IMR-90 (cell line): ENCODE data around the gene CDRT15L2. TPM values are rescaled to one million over a fixed set of nuclear protein-coding genes. Genes with fewer than 3 reads are reported as not detected.
"Not testable (repeated sequence)": the region's sequence is repeated elsewhere in the genome, so short reads cannot be mapped to it uniquely, and the experiment has no call there.

Experiments
- ATAC-seq: fragments of 200-7000 bp; cut with Tn5 transposase; 2 replicates; pipeline ENCODE4 v1.9.1; 2020; ENCODE audit warnings: low read depth, mild to moderate bottlenecking, moderate library complexity
- BruUV-seq: library from RNA; stranded (reverse); fragments of 400-500 nt; replicated peaks from 2 replicates; lab custom pipeline; 2021; lab: Mats Ljungman, UMichigan
- CTCF ChIA-PET: fragments of 300-600 bp; formaldehyde crosslinking; extraction: SDS; loops from one replicate; lab custom pipeline; 2021; ENCODE audit warnings: antibody characterized with exemption; lab: Yijun Ruan, JAX
- POLR2A ChIA-PET: fragments of 300-600 bp; sonication (Branson Sonifier 250); formaldehyde crosslinking; loops from one replicate; lab custom pipeline; 2022; ENCODE audit warnings: antibody characterized with exemption; ENCODE audit not compliant: unreplicated experiment; lab: Charles Lee
- DNase-seq: peaks from one replicate; pipeline ENCODE4 v3.0.0; 2013
- H2AFZ ChIP-seq: replicated peaks from 2 replicates; pipeline ENCODE3; 2013; ENCODE audit warnings: low read length, mild to moderate bottlenecking; ENCODE audit not compliant: poor library complexity
- H2AK5ac ChIP-seq: 2 replicates; pipeline ENCODE4 v1.6.1; 2013; ENCODE audit warnings: low read depth, low read length, inconsistent platforms
- H2AK9ac ChIP-seq: replicated peaks from 2 replicates; pipeline ENCODE3; 2013; ENCODE audit warnings: mild to moderate bottlenecking, low read depth, low read length, moderate library complexity; ENCODE audit not compliant: poor library complexity
- H2BK120ac ChIP-seq: 2 replicates; pipeline ENCODE4 v1.6.1; 2013; ENCODE audit warnings: low read depth, low read length, inconsistent platforms
- H2BK15ac ChIP-seq: 3 replicates; pipeline ENCODE4 v1.6.1; 2013; ENCODE audit warnings: low read depth, low read length, inconsistent platforms
- H2BK20ac ChIP-seq: 2 replicates; pipeline ENCODE4 v1.6.1; 2013; ENCODE audit warnings: low read depth, mild to moderate bottlenecking, inconsistent platforms, low read length, moderate library complexity
- H2BK5ac ChIP-seq: 2 replicates; pipeline ENCODE4 v1.6.1; 2013; ENCODE audit warnings: mild to moderate bottlenecking, low read depth, low read length, inconsistent platforms; ENCODE audit not compliant: poor library complexity, severe bottlenecking
- H3K14ac ChIP-seq: replicated peaks from 2 replicates; pipeline ENCODE4 v1.6.1; 2013; ENCODE audit warnings: low read depth, low read length, inconsistent platforms
- H3K18ac ChIP-seq: 2 replicates; pipeline ENCODE4 v1.6.1; 2013; ENCODE audit warnings: low read depth, low read length, control low read depth
- H3K23ac ChIP-seq: 2 replicates; pipeline ENCODE4 v1.6.1; 2013; ENCODE audit warnings: low read depth, low read length, inconsistent platforms
- H3K27ac ChIP-seq: 2 replicates; pipeline ENCODE4 v1.5.1; 2013; ENCODE audit warnings: mild to moderate bottlenecking, control low read depth, low read length; ENCODE audit not compliant: insufficient read depth
- H3K27me3 ChIP-seq: 2 replicates; pipeline ENCODE4 v1.6.1; 2013; ENCODE audit warnings: low read length; ENCODE audit not compliant: control insufficient read depth, insufficient read depth
- H3K36me3 ChIP-seq: 2 replicates; pipeline ENCODE4 v1.6.1; 2013; ENCODE audit warnings: low read length, mixed read lengths; ENCODE audit not compliant: control insufficient read depth, insufficient read depth
- H3K4ac ChIP-seq: 2 replicates; pipeline ENCODE4 v1.6.1; 2013; ENCODE audit warnings: low read depth, low read length, inconsistent platforms
- H3K4me1 ChIP-seq: 2 replicates; pipeline ENCODE4 v1.6.1; 2013; ENCODE audit warnings: low read length, mixed read lengths; ENCODE audit not compliant: control insufficient read depth, insufficient read depth
- H3K4me2 ChIP-seq: 2 replicates; pipeline ENCODE4 v1.6.1; 2013; ENCODE audit warnings: low read depth, mild to moderate bottlenecking, control low read depth, low read length, moderate library complexity
- H3K4me3 ChIP-seq: 2 replicates; pipeline ENCODE4 v1.5.1; 2013; ENCODE audit warnings: low read depth, mild to moderate bottlenecking, control low read depth, low read length, moderate library complexity; ENCODE audit not compliant: insufficient read depth
- H3K56ac ChIP-seq: 2 replicates; pipeline ENCODE4 v1.6.1; 2013; ENCODE audit warnings: low read length, inconsistent platforms; ENCODE audit not compliant: insufficient read depth; ENCODE audit errors: extremely low read depth
- H3K79me1 ChIP-seq, 2 experiments: 2 replicates each; pipeline ENCODE4 v1.6.1; 2013; ENCODE audit warnings: low read length in 2 of 2, inconsistent platforms in 1 of 2, low read depth in 1 of 2
- H3K9ac ChIP-seq: 2 replicates; pipeline ENCODE4 v1.6.1; 2013; ENCODE audit warnings: low read depth, low read length, control low read depth
- H3K9me1 ChIP-seq: 2 replicates; pipeline ENCODE4 v1.6.1; 2013; ENCODE audit warnings: low read length, inconsistent platforms; ENCODE audit not compliant: insufficient read depth
- H3K9me3 ChIP-seq: 2 replicates; pipeline ENCODE4 v1.6.1; 2013; ENCODE audit warnings: low read length; ENCODE audit not compliant: control insufficient read depth, insufficient read depth
- H4K20me1 ChIP-seq: 2 replicates; pipeline ENCODE4 v1.6.1; 2013; ENCODE audit warnings: low read length, inconsistent platforms; ENCODE audit not compliant: insufficient read depth
- H4K5ac ChIP-seq: 2 replicates; pipeline ENCODE4 v1.6.1; 2013; ENCODE audit warnings: mild to moderate bottlenecking, low read depth, low read length, control low read depth
- H4K8ac ChIP-seq, 2 experiments: 2 replicates each; pipeline ENCODE4 v1.6.1; 2013; ENCODE audit warnings: low read depth in 2 of 2, low read length in 2 of 2, control low read depth in 1 of 2, inconsistent platforms in 1 of 2
- H4K91ac ChIP-seq: 2 replicates; pipeline ENCODE4 v1.6.1; 2013; ENCODE audit warnings: low read depth, low read length, inconsistent platforms; ENCODE audit not compliant: insufficient read depth
- WGBS, 2 experiments: methylation state at CpG; one replicate each; pipeline versions ENCODE4 v1.1.5 to v1.1.7; 2013; ENCODE audit warnings: missing lambda C conversion rate in 2 of 2; ENCODE audit not compliant: insufficient read length in 1 of 2; ENCODE audit errors: extremely low coverage in 2 of 2; 5-methylcytosine and 5-hydroxymethylcytosine counted together
- dilution Hi-C: fragments of 300-500 bp; cut with HindIII; formaldehyde crosslinking; loops from one replicate; pipeline ENCODE4 v1.14.3; 2018; ENCODE audit warnings: low sequenced_read_pairs; ENCODE audit not compliant: unreplicated experiment
- in situ Hi-C: fragments of 300-500 bp; cut with MboI; formaldehyde crosslinking; loops from 3 replicates; pipeline ENCODE4 v1.14.3; 2019; ENCODE audit warnings: low sequenced_read_pairs, inconsistent platforms, mixed read lengths
- intact Hi-C: fragments of 100-400 bp; cut with micrococcal nuclease; formaldehyde crosslinking; loops from 2 replicates; pipeline ENCODE4 v1.10.0; 2022
- polyA plus RNA-seq, 3 experiments: library from polyadenylated mRNA; depleted of rRNA; stranded (reverse); fragments of >200 nt; gene quantifications; 2 replicates each; pipeline ENCODE4 v1.2.3, GENCODE V29; 2012; ENCODE audit warnings: low replicate concordance in 1 of 3
- total RNA-seq: library from RNA; depleted of rRNA; stranded (reverse); fragments of >200 nt; gene quantifications from 2 replicates; pipeline ENCODE4 v1.2.3, GENCODE V29; 2012

Gene CDRT15L2
- total and polyA plus RNA-seq, 2 of the 4 experiments (the other 2 are of a cell fraction): not detected

DNA sequence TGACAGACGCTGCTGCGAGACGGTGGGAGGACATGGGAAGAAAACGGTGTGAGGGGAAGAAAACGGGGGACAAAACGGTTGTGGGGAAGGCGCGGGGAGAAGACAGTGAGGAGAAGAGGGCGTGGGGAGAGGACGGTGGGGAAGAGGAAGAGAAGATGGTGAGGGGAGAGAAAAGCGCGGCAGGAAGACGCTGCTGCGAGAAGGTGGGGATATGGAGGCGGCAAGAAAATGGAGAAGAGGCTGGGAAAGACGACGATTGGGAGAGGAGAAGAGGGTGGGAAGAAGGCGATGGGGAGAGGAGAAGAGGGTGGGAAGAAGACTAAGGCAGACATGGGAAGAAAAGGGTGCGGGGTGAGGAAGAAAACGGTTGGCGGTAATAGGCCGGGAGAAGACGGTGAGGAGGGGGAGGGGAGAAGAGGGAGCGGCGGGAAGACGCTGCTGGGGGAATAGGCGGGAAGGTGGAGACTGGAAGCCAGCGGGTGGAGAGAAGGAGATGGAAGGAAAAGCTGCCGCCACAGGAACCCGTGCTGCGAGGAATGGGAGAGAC is 46.9 kb upstream of the CDRT15L2 start:
- H3K18ac ChIP-seq, H2AK9ac ChIP-seq, dilution Hi-C loops, H3K4me1 ChIP-seq, H3K4me2 ChIP-seq, H4K91ac ChIP-seq, H3K27me3 ChIP-seq, H3K36me3 ChIP-seq, H2BK15ac ChIP-seq, H2AFZ ChIP-seq, H4K20me1 ChIP-seq, CTCF ChIA-PET, in situ Hi-C loops, H3K79me1 ChIP-seq, BruUV-seq, intact Hi-C loops, H3K23ac ChIP-seq, H3K9me1 ChIP-seq, POLR2A ChIA-PET, H2BK20ac ChIP-seq, H3K9me3 ChIP-seq, H2AK5ac ChIP-seq, H2BK120ac ChIP-seq, H4K5ac ChIP-seq, H3K14ac ChIP-seq: not testable (repeated sequence)
- Histone ChIP-seq H3K4ac (peak overlapping the region; percentile 75; the same call in 1 of the 2 replicates), H2BK5ac (peak overlapping the region; percentile 65), H3K9ac (peak overlapping the region; percentile 96), H3K56ac (peak overlapping the region; percentile 17; the same call in 1 of the 2 replicates), H4K8ac (0 out of 4 replicates have a peak overlapping the region, but pooled peaks have one; percentile 21 to 25), H3K27ac (peak overlapping the region; percentile 97), H3K4me3 (peak overlapping the region; percentile 68)
- ATAC-seq (peak; percentile 16), DNase-seq (peak; percentile 26)
- WGBS, 2 experiments: no CpG with 5 or more reads among the region's 31 CpGs

DNA sequence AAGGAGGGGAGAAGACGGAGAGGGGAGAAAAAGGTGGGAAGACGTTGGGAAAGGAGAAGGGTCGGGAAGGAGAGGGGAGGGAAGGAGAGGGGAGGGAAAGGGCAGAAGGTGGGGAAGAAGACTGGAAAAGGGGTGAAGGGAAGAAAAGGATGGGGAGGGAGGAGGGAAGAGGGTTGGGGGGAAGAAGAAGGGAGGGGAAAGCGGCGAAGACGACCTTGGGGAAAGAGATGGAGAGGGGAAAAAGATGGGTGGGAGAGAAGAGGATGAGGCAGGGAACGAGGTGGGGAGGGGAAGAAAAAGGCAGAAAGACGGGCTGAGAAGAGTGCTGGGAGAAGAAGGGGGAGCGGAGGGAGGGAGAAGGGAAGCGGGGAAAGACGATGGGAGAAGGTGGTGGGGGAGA is 46.3 kb upstream of the CDRT15L2 start:
- peak overlapping the region; percentile 64 for H3K4me3 ChIP-seq
- peak overlapping the region; percentile 94 for H3K27ac ChIP-seq
- H3K79me1 ChIP-seq, H3K4me1 ChIP-seq, POLR2A ChIA-PET, H3K14ac ChIP-seq, H2BK15ac ChIP-seq, H2AFZ ChIP-seq, H3K36me3 ChIP-seq, in situ Hi-C loops, BruUV-seq, ATAC-seq, H4K8ac ChIP-seq, dilution Hi-C loops, CTCF ChIA-PET, H3K9me1 ChIP-seq, H3K9me3 ChIP-seq, H2AK9ac ChIP-seq, H2BK5ac ChIP-seq, H4K91ac ChIP-seq, H3K56ac ChIP-seq, H2AK5ac ChIP-seq, H2BK120ac ChIP-seq, H4K20me1 ChIP-seq, intact Hi-C loops, H2BK20ac ChIP-seq, H3K27me3 ChIP-seq, DNase-seq, H4K5ac ChIP-seq: not testable (repeated sequence)
- 0 out of 2 replicates have a peak overlapping the region, but pooled peaks have one; percentile 36 for H3K18ac ChIP-seq
- H3K4me2 ChIP-seq: peak overlapping the region; percentile 96
- WGBS, 2 experiments: 0% methylated on average over 3 of the region's 11 CpGs; no CpG with 5 or more reads in 1 of the 2 experiments
- H3K4ac ChIP-seq: peak overlapping the region; percentile 27; the same call in 1 of the 2 replicates
- peak overlapping the region; percentile 59; the same call in 1 of the 2 replicates for H3K23ac ChIP-seq
- H3K9ac ChIP-seq: peak overlapping the region; percentile 96
